Camera-type eye (tissue), 1 donor: ENCODE results near the gene FAR2. TPM values are rescaled to one million over a fixed set of nuclear protein-coding genes. Genes with fewer than 3 reads are reported as not detected.

ENCODE experiments used
- total RNA-seq: library from RNA; depleted of rRNA; stranded (reverse); fragments of >200 nt; gene quantifications from one replicate; pipeline ENCODE4 v1.2.3, GENCODE V29; 2014

Gene FAR2
- total RNA-seq: 14.7 TPM

GRCh38 chr12:29148911-29149690 is at the start of gene FAR2:
Gene FAR2, plus strand, starts transcription at chr12:29149278. Its CDS starts 121,172 bp downstream, at chr12:29270450.

GRCh38 chr12:29380536-29381523 is 231.8 kb downstream of the FAR2 start, which contains the start of gene ERGIC2:
Gene ERGIC2, minus strand, starts transcription at chr12:29381172. Its CDS starts 9,539 bp downstream, at chr12:29371633.

Other genes starting within 250 kb of the FAR2 start
- 77.4 TPM for gene ERGIC2, start 231.9 kb downstream of the FAR2 start, total RNA-seq